Activated CD8-positive, alpha-beta memory T cell treated with anti-CD3 and anti-CD28 coated beads, Interleukin-2, amount 50 U/mL, for 1 hour (primary cell): Measurements from ENCODE around the gene L3MBTL3.
"Not testable (repeated sequence)": the region's sequence is repeated elsewhere in the genome, so short reads cannot be mapped to it uniquely, and the experiment has no call there.

Source experiments
- DNase-seq: peaks from one replicate; pipeline ENCODE4 v3.0.0-alpha.2; 2020; ENCODE audit errors: extremely low read depth

Gene L3MBTL3

DNA sequence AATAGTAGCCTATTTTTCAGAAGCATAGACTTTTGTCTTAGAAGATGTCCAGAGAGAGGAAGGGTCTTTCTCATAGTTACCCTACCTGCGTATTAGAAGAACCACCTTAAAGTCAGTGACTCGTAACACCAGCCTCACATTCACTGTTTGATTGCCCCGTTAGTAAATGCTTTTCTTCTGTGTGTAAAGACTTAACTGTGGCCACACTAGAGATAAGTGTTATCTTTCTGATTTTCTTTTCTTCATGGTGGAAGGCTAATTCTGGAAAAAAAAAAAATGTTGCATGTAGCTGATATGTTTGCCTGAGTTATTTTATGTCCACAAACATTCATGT is 120.5 kb downstream of the L3MBTL3 start:
- DNase-seq, result no peak

DNA sequence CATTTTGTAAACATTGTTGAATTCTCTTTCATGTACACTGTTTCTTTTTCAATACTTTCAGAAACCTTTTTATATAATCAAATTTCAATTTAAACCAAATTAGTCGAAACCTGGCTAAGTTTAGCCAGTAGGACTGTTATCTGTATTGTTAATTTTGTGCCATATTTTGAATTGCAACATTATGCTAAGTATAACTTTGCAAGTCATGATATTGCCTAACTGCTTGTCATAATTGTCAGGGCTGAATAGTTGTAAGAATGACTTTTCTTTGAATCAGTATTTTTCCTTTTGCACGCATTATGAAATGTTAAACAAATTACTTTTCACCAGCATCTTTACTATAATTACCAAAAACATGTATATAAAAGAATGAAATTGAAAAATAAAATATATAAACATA is 121.7 kb downstream of the L3MBTL3 start:
- DNase-seq, result no peak

- no peak for DNase-seq
Observed at GRCh38 chr6:130143709-130144108, 125.3 kb downstream of the L3MBTL3 start.

- no peak for DNase-seq
Observed at GRCh38 chr6:130147111-130147510, 128.7 kb downstream of the L3MBTL3 start.

DNA sequence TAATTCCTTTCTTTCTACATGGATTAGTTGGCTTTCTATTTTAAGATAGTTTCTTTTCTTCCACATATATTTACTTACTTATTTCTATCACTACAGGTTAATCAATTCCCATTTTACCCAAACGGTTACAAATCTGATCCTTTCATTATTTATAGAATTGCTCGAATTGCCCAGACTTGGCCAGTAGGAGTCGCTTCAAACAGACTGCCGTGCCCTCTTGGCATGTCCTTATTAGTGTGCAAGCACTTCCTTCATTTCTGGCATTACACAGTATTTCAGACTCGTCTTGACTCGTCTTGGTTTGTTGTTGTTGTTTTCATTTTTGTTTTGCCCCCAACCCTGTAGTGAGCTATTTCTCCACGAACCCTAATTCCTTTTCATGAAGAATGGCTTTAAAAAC is 129.8 kb downstream of the L3MBTL3 start:
- DNase-seq, result no peak

- DNase-seq, result not testable (repeated sequence)
Observed at GRCh38 chr6:130149016-130149415, 130.6 kb downstream of the L3MBTL3 start.

DNA sequence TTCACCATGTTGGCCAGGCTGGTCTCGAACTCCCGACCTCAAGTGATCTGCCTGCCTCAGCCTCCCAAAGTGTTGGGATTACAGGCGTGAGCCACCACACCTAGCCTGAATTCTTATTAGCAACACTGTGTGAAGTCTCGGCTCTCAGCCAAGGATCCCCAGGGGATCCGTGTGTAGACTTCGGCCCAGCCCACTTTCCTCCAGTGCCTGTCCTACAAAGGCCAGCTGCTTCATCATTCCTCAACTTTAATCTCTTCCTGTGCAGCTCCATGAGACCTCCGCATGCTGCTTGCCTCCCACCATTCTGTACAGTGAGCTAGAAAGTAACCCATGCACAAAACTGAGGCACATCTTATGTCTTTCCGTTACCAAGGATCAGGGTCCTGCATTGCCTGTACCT is 132.5 kb downstream of the L3MBTL3 start:
- DNase-seq, result no peak

DNA sequence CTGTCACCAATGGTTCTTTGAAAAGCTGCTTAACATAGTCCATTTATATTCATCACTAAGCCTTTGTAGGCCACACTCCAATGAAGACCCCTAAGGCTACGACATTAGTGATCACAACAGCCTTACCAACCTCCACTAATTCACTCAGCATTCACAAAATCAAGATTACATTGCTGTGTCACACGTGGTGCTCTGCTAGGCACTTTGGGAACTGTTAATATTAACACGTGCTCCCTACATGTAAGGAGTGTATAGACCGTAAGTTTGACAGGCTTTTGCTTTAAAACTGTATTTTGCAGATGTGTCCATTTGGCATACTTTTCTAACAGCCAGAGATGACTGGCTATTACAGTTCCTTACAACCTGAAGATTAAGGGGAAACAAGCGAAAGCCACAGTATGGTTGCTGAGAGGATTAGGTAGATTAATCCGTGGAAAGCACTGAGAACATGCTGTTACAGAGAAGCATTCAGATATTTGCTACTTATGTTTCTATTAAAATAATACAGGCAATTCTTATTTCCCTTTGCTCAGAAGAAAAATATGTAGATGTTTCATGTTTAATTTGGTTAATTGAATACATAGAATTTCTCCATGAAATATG is 134.6 kb downstream of the L3MBTL3 start:
- no peak for DNase-seq

GRCh38 chr6:130156908-130157307 is 138.5 kb downstream of the L3MBTL3 start:
- DNase-seq, result no peak

DNA sequence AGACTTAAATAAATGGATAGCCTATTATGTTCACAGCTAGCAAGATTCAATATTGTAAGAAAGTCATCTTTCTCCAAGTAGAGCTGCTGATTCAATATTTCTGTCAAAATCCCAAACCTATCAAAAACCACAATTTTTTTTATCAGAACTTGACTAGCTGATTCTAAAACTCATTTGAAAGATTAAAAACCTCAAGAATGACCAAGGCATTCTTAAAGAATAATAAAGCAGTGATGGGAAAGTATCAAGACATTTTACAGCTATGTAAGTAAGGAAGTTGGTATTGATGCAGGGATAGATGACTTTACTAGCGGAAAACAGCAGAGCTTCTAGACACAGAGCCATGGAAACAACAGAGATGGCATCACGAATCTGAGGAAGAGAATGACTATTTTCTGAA is 139.7 kb downstream of the L3MBTL3 start:
- no peak for DNase-seq

DNA sequence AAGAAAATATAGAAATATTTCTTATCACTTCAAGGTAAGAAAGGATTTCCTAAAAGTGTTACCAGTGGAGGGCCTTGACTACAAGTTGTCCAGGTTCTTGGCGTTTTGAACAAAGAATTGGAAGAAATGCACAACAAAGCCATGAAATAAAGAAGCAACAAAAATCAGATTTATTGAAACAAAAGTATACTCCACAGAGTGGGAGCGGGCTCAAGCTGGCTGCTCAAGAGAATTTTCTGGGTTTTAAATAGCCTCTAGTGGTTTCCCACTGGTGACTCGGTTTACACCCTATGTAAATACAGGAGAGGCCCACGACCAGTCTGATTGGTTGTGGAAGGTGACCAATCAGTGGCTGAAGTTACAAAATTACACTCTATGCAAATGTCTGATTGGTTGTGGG is 140.2 kb downstream of the L3MBTL3 start:
- DNase-seq, result no peak

DNA sequence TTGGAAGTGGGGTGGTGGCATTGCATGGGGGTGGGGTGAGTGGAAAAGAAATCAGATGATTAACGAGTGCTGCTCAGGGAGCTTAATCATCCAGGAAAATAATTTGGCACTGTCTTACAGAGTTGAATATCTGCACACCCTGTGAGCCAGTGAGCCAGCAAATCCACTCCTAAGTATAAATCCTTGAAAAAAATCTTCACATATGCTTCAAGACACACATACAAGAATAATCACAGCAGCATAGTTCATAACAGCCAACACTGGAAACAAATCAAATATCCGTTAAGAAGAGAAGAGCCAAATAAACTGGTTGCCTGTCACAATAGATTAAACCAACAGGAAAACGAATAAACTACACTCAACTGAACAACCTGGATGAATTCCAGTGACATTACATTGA is 141.6 kb downstream of the L3MBTL3 start:
- no peak for DNase-seq

DNA sequence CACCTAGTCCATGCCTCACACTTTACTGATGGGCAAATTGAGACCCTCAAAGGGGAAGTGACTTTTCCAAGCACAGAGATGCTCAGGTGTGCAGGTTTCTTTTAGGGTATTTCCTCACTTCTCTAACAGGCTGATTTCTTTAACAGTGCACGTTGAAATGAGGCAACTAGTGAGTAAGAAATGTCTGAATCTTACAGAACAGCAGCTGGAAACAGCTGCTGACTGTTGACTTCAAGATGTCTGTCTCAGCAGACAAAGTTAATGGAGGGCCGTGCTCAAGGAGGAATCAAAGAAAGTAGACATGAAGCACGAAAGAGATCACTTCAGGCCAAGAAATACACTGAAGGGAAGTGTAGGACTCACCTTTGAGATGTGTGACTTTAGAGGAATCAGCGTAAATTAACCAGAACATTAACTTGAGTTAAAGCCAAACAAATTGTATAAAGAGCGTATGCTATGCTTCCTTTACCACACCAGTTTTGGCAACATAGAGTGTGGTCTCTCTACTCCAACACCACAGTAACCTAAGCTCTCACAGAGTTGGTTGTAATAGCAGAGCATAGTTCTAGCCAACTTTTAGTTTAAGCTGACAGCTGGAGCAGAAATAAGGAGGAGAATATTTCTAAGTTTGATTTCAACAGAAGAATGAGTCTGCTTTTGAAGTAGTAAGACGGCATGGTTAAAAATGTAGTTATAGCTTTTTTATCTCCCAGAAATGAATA is 143.5 kb downstream of the L3MBTL3 start:
- DNase-seq, result no peak

DNA sequence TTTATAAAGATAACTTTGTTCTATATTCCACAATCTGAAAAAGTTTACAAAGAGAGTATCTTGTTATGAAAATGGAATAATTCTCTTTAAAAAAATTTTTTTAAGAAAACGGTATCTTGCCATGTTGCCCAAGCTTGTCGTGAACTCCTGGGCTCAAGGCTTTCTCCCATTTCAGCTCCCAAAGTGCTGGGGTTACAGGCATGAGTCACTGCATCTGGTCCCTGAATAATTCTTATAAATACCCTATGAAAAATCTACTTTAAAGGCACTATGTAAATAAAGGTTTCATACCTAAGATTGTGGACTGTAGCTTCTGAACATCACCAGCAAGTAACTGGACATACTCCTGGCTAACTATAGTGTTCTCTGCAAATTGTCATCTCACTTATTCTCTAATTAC is 144.0 kb downstream of the L3MBTL3 start:
- no peak for DNase-seq

DNA sequence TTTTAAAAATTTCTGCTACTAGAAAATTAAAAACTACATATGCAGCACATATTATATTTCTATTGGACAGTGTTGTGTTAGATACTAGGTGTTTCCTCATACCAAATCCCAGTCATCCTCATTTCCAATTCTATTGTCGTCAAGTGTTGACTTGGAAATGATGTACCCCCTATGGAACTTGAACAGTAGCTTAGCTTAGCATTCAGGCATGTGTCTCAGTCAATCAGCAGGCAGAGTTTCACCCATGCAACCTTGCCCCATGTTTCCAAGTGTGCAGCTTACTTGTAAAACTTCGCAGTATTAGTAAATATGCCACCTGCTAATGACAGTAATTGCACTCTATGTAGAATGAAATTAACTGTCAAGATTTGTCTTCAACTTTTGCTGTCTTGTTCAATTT is 144.9 kb downstream of the L3MBTL3 start:
- no peak for DNase-seq

GRCh38 chr6:130164251-130164650 is 145.9 kb downstream of the L3MBTL3 start:
- DNase-seq, result no peak

DNA sequence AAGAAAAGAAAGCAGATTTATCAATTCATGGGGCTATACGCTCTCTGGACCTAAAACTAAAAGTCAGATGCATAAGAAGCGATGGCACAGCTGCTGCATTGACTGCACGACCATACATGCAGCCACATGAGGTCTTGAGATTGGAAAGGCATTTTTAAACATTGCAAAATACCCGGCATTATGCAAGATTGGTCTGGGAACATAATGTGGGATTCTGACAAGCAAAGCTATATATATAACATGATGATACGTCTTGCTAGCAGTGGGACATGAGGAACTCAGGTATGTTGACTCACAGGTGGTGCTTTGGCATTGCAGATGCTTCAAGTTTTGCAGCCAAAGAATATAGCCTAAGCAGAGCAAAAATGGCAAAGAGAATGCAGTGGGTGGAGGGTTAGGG is 149.3 kb downstream of the L3MBTL3 start:
- DNase-seq, result no peak

DNA sequence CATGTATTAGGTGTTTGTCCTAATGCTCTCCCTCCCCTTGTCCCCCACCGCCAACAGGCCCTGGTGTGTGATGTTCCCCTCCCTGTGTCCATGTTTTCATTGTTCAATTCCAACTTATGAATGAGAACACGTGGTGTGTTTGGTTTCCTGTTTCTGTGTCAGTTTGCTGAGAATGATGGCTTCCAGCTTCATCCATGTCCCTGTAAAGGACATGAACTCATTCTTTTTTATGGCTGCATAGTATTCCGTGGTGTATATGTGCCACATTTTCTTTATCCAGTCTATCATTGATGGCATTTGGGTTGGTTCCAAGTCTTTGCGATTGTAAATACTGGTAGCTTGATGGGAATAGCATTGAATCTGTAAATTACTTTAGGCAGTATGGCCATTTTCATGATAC is 151.8 kb downstream of the L3MBTL3 start:
- DNase-seq, result not testable (repeated sequence)

DNA sequence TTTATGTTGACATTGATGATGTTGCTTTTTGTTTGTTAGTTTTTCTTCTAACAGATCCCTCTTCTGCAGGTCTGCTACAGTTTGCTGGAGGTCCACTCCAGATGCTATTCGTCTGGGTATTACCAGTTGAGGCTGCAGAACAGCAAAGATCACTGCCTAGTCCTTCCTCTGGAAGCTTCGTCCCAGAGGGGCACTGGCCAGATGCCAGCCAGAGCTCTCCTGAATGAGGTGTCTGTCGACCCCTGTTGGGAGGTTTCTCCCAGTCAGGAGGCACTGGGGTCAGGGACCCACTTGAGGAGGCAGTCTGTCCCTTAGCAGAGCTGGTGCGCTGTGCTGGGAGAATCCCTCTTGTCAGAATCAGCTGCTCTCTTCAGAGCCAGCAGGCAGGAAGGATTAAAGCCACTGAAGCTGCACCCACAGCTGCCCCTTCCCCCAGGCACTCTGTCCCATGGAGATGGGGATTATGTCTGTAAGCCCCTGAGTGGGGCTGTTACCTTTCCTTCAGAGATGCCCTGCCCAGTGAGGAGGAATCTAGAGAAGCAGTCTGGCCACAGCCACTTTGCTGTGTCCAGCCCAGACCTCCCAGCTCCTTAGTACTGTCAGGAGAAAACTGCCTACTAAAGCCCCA is 155.1 kb downstream of the L3MBTL3 start:
- not testable (repeated sequence) for DNase-seq

GRCh38 chr6:130176378-130176777 is 158.0 kb downstream of the L3MBTL3 start:
- DNase-seq, result no peak

GRCh38 chr6:130178692-130179091 is 160.3 kb downstream of the L3MBTL3 start:
- DNase-seq, result no peak

GRCh38 chr6:130182466-130182865 is 164.1 kb downstream of the L3MBTL3 start:
- no peak for DNase-seq
